ENCODE measurements around the gene STAC2. TPM values are rescaled to one million over a fixed set of nuclear protein-coding genes. Genes with fewer than 3 reads are reported as not detected.
"Not testable (repeated sequence)": the region's sequence is repeated elsewhere in the genome, so short reads cannot be mapped to it uniquely, and the experiment has no call there.

The STAC2 gene
- total RNA-seq, 2 donors from 2014 or later = 13.9 to 14.3 TPM

DNA sequence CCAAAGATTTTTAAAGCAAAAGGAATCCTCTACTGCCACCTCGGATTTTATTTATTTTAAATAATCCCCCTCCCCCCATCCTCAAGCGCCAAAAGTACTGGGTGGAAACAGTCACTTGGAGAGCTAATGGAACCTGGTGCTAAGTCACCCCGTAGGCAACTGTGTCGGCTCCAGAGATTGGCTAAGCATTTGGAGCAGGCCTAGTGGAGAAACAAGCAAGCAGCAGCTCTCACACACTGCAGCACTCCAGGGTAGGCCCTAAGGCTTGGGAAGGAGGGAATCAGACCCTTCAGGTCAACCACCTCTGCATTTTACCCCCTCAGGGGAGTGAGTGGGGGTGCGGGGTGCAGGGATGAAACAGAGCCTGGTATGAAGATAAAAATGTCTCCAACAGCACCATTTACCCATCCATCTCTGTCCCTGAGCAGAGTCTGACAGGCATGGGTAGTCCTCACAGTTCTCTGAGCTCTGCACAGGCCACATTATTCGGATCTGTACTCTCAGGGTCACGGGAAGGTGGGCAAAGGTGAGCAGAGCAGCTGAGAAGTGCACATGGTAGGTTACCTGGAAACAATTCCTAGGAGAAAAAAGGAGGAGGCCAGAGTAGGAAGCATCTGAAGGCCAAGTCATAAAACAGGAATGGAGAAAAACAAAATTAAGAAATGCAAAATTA is 27.2 kb upstream of the STAC2 start:
- no peaks in the 10 kb centered on the region for H3K9me3 ChIP-seq
- H3K27me3 ChIP-seq (replicated peaks; ENCODE audit: insufficient read depth) = no peaks in the 10 kb centered on the region
- H3K4me1 ChIP-seq (ENCODE audit: control insufficient read depth in 1 of 2, low read depth in 2 of 2) = no peaks in the 10 kb centered on the region
- TF ChIP-seq CTCF (IDR thresholded peaks at IDR 0.05) = no peak
- H3K27ac ChIP-seq = no peak overlapping the region
- ATAC-seq (ENCODE audit: insufficient number of reproducible peaks, low FRiP score, low read depth) (no peak), DNase-seq (ENCODE audit: low spot score) (no peak)
- no peak overlapping the region for H3K4me3 ChIP-seq
- peaks cover 15% of the 10 kb centered on the region for H3K36me3 ChIP-seq

DNA sequence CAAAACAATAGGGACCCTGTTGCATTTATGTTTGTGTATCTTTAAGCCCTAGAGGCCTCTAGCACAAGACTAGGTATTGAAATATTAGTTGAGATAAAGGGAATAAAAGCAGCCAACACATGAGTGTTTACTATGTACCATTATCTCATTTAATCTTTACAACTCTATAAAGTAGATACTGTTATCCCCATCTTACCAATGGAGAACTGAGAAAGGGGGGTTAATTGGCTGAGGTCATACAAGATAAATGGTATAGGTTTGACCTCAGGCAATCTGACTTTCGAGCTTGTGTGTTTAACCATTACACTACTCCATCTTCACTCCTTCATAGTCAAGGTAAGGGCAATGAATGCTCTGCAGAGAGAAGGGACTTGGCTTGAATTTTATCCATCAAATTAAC is 26.3 kb upstream of the STAC2 start:
- Histone ChIP-seq H3K9me3 (no peaks in the 10 kb centered on the region), H3K4me3 (no peak overlapping the region), H3K27ac (no peak overlapping the region), H3K27me3 (replicated peaks; ENCODE audit: insufficient read depth) (no peaks in the 10 kb centered on the region), H3K36me3 (peaks cover 8% of the 10 kb centered on the region), H3K4me1 (ENCODE audit: control insufficient read depth in 1 of 2, low read depth in 2 of 2) (no peaks in the 10 kb centered on the region)
- TF ChIP-seq CTCF (IDR thresholded peaks at IDR 0.05) = no peak
- ATAC-seq (ENCODE audit: insufficient number of reproducible peaks, low FRiP score, low read depth) (no peak), DNase-seq (ENCODE audit: low spot score) (no peak)

- not testable (repeated sequence) for H3K36me3 ChIP-seq; H3K4me3 ChIP-seq; ATAC-seq (ENCODE audit: insufficient number of reproducible peaks, low FRiP score, low read depth); H3K27ac ChIP-seq; DNase-seq (ENCODE audit: low spot score); H3K4me1 ChIP-seq (ENCODE audit: control insufficient read depth in 1 of 2, low read depth in 2 of 2); H3K27me3 ChIP-seq (replicated peaks; ENCODE audit: insufficient read depth); H3K9me3 ChIP-seq
Observed at GRCh38 chr17:39250076-39250475, 24.3 kb upstream of the STAC2 start.

DNA sequence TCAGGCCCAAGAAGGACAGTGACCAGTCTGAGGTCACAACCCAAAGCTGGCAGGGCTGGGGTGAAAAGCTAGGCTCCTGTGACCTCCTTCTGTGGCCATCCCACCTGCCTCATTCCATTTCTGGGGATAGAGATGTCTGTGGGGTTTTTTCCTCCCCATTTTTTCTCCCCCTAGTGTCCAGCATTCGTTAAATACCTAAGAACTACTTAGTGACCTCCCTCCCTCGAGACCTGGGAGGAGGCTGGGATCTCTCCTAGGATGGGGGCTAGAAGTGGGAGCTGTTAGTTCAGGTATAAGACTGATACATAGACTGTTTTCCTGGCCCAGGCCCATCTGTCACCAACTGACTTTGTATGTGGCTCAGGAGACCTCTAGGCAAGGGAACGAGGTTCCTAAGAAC is 20.5 kb upstream of the STAC2 start:
- no peak for DNase-seq (ENCODE audit: low spot score)
- no peak for ATAC-seq (ENCODE audit: insufficient number of reproducible peaks, low FRiP score, low read depth)
- Histone ChIP-seq H3K27ac (no peak overlapping the region), H3K36me3 (no peaks in the 10 kb centered on the region), H3K4me1 (ENCODE audit: control insufficient read depth in 1 of 2, low read depth in 2 of 2) (no peaks in the 10 kb centered on the region), H3K27me3 (replicated peaks; ENCODE audit: insufficient read depth) (no peaks in the 10 kb centered on the region), H3K4me3 (no peak overlapping the region), H3K9me3 (no peaks in the 10 kb centered on the region)
- no peak for TF ChIP-seq CTCF (IDR thresholded peaks at IDR 0.05)

DNA sequence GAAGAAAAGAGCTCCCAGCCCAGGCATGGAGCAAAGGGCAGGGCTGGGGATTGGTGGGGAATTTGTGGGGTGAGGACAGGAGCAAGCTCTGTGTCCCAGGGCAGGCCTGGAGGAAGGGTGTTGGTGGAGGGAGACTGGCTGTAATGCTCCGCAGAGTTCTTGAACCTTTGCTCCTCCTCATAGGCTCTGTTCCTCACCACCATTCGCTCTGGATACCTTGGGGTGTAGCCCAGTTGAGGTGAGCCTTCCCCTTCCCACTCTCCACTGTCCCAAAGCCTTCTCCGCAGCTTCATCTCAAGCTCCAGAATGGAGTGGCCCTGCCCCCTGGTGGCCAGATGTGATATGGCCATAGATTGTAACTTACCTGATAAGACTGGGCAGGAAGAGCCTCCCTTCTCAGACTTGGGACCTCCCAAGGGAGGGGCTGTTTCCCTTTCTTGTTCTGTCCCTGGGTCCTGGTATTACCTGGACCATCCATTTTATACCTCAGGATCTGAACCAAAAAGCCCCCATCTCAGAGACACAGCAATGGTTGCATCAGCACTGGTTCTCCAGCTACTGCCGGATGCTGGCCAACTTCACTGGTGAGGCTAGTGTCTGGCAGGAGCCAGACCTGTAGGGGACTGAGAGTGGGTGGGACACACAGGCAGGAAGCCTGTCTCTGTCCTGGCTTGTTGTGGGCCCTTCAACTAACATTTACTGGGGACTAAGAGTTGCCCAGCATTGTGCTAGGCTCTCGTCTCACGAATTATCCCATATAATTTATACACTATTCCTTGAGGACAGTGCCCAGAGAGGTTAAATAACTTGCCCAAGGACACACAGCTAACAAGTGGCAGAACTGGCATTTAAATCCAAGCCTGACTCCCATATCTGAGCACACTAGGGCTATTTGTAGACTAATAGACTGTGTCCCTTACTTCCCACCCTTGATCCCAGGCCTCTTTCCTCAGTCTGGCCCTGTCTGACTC is 19.1 kb upstream of the STAC2 start:
- Histone ChIP-seq H3K4me3 (no peak overlapping the region), H3K27me3 (replicated peaks; ENCODE audit: insufficient read depth) (no peaks in the 10 kb centered on the region), H3K9me3 (no peaks in the 10 kb centered on the region), H3K36me3 (no peaks in the 10 kb centered on the region), H3K27ac (no peak overlapping the region), H3K4me1 (ENCODE audit: control insufficient read depth in 1 of 2, low read depth in 2 of 2) (no peaks in the 10 kb centered on the region)
- ATAC-seq (ENCODE audit: insufficient number of reproducible peaks, low FRiP score, low read depth) = peak; percentile 66
- DNase-seq (ENCODE audit: low spot score) = no peak
- peak; percentile 95 for TF ChIP-seq CTCF (IDR thresholded peaks at IDR 0.05)
